HuH-7.5 (cell line): ENCODE results near the gene KCTD14.
A peak's percentile ranks its signal among the peaks of the same experiment; 100 is the strongest.
"Not testable (repeated sequence)": the region's sequence is repeated elsewhere in the genome, so short reads cannot be mapped to it uniquely, and the experiment has no call there.

ENCODE experiments used
- DNase-seq: peaks from one replicate; pipeline ENCODE4 v3.0.0; 2011; ENCODE audit warnings: low spot score

KCTD14 gene

DNA sequence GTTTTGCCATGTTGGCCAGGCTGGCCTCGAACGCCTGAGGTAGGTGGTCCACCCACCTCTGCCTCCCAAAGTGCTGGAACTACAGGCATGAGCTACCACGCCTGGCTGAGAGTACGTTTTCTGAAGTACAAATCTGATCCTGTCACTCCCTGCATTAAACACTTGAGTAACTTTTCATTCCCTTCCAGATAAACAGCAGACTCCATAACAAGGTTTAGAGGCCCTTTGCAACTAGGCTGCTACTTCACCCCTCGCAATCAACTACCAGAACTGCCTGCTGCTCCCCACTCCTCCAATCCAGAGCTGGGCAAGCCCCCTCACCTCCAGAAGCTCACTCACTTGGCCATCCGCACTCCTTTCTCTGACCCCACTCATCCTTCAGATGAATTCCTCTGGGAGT lies 1.5 kb downstream of the KCTD14 start:
- DNase-seq, result no peak

DNA sequence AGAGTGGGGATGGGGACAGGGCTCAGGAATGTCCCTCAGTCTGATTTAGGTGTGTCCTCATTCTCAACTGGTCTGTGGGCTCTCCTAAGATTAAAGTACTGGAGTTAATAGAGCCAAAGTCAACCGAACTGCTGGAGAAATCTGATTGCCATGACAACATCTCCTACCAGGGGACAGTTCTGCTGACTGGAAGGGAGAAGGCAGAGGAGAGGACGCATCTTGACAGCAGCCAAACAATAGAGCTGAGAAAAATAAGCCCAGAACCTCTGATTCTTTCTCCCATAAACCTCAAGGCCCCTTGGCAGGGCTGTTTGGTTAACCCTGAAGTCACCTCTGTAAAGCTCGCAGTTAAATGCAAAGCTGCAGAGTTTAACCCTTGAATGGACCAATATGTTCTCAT lies 2.8 kb downstream of the KCTD14 start:
- no peak for DNase-seq

DNA sequence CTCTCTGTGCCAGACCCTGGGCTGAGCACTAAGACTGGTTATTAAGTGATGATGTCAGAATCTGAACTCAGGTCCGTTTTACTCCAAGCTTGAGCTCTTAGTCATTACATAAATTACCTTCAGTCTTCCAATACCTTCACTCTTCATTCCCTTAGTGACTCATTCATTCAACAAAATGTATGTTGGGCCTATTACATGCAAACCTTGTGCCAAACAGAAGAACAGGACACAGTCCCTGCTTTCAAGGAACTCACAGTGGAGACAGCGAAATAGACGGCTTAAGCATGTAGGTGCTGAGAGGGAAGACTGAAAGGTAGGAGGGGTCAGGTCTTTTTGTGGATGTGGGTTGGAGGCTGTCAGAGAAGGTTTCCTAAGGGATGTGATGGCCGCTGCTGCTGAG lies 3.3 kb downstream of the KCTD14 start:
- no peak for DNase-seq

DNA sequence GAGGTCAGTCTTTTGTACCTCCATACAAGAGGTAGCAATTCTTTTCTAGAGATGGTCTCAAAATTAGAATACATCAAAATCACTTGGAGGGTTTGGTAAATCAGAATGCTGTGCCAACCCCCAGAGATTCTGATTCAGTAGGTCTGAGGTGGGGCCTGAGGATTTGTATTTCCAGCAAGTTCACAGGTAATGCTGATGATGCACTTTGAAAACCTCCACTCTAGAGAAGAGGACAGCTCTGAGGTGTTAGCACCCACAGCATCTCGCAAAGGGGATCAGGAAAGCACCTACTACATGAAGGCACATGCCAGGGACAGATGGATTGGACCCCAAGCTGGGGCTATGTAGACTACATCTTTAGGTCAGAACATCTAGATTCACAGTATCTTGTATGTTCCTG lies 7.2 kb downstream of the KCTD14 start:
- no peak for DNase-seq

- DNase-seq, result not testable (repeated sequence)
Measured at GRCh38 chr11:78014937-78015520, 8.0 kb downstream of the KCTD14 start.

GRCh38 chr11:78011301-78011700 lies 11.8 kb downstream of the KCTD14 start:
- no peak for DNase-seq

DNA sequence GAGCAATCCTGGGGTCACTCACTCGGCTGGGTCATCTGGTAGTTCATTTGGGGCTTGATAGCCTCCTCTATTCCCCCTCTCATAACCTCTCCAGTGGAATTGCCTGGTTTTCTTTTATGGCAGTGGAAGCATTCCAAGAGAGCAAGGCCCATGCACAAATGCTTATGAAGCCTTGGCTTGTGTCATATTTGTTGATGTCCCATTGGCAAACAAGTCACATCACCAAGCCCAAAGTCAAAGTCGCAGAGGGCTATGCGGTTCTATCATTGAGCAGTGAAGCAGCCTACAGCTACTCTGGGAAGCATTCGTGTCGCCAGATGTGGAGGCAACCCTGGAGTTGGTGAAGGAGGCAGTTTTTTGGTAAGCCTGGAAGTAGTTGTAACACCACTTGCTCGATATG lies 12.3 kb downstream of the KCTD14 start:
- DNase-seq, result no peak

DNA sequence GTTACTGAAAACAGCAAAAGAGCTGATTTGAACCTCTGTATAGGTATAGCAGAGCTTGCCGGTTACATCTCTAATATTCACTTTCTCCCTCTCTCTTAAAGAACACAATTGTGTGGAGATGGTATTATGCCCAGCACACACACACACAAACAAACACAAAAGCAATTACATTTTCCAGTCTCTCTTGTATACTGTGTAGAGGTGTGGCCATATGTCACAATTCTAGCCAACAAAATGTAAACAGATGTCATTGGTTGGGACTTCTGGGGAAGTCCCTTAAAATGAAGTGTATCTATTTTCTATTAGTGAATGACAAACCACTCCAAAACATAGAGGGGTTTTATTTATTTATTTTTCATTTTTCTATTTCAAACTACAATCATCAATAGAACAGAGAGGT lies 12.8 kb downstream of the KCTD14 start:
- DNase-seq, result no peak

GRCh38 chr11:78009062-78009461 lies 14.0 kb downstream of the KCTD14 start:
- no peak for DNase-seq

GRCh38 chr11:78000193-78000592 lies 22.9 kb downstream of the KCTD14 start:
- no peak for DNase-seq

DNA sequence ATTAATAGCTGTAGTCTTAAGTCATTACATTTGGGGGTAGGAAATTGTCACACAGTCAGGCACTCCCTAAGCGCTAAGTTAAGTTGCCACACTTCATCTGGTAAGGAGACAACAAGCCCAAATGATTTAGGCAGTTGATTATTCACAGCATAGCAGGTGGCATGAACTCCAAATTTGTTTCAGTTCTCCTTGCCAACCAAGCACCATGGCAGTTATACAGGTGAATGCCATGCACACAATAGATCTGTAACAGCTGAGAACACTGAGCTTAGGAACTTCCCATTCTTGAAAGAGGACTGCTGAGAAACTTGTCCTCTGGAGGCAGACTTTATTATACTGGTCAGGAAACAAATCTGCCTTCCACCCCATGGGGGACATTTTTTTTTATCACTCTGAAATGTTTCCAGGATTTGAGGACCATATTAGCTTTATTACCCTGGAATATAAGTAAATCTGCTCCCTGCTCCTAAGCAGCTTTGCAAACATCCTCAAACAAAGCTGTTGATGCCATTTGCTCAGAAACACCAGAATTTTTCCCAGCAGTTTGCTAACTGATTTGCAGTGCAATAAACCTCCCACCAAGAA lies 23.5 kb downstream of the KCTD14 start:
- DNase-seq, result no peak

DNA sequence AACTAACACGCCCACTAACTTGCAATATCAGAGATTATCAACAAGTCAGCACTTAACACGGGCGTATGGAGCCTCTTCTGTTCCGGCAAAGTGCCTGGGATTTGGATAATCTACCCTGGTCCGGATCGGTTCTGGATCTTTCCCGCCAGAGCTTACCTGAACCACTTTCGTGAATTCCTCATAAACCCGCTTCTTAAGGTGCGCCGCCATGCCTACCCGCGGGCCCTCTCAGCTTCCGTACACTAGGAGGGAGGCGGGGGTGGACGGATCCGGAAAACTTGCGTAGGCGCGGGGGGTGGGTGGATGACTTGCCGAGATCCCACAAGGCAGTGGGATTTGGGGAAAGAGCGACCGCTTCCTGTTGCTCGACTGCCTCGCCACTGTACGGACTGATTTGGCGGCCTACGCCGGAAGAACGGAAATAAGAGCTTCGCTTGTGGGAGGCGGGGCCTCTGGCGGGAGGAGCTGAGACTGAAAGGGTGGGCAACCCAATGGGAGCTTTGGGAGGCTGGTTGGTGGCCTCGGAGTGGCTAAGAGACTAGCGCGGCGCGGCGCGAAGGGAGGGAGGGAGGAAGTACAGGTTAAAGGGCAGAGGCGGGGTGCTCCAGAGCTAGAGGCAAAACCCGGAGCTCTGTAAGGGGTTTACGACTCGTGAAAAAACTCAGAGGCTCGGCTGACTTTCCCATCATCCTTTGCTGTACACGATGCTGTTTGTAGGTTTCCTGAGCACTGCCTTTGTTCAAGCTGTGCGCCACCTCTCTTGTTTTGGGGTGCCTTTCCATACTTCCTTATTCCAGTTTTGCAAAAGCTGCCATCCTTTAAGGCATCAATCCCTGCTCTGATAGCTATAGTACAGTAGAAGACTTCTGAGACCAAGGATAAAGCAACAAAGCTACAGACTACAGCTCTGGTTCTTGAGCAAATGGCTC lies 28.4 kb downstream of the KCTD14 start, which contains the start of gene INTS4:
TSS of gene INTS4 (minus strand) at position 235 of the 929 bp plus-strand sequence. CDS start at position 210, 25 bp downstream.
- DNase-seq, result peak; percentile 80

DNA sequence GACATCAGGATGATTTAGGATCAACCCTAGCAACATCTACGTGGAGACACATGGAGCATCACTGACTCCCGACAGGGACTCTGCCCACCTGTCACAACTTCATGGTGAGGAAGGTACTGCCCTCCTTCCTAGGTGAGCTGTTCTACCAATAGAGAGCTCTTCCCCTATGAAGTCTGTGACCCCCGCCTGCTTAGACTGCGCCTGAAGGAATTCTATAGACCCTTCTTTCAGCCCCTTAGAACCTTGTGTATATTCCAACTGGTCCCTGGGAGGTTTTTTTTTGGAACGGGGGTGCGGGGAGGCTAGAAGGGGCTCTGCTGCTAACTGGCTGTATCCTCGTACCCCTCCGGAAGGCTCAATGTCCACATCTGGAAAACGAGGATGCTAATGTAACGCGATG lies 29.2 kb downstream of the KCTD14 start:
- no peak for DNase-seq

- no peak for DNase-seq
Measured at GRCh38 chr11:77990981-77991380, 32.1 kb downstream of the KCTD14 start.

- DNase-seq, result not testable (repeated sequence)
Measured at GRCh38 chr11:77986456-77986855, 36.6 kb downstream of the KCTD14 start.

GRCh38 chr11:77981346-77981947 lies 41.6 kb downstream of the KCTD14 start:
- no peak for DNase-seq

DNA sequence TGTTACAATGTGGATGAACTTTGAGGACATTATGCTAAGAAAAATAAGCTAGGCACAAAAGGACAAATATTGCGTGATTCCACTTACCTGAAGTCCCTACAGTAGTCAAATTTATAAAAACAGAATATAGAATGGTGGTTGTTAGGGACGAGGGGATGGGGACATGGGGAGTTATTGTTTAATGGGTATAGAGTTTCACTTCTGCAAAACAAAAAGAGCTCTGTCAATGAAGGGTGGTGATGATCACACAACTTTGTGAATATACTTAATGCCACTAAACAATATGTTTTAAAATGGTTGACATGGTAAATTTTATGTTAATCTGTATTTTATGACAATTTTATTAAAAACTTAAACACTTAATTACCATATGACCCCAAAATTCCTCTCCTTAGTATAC lies 54.7 kb downstream of the KCTD14 start:
- DNase-seq, result no peak

- DNase-seq, result no peak
Measured at GRCh38 chr11:77967753-77968152, 55.3 kb downstream of the KCTD14 start.

DNA sequence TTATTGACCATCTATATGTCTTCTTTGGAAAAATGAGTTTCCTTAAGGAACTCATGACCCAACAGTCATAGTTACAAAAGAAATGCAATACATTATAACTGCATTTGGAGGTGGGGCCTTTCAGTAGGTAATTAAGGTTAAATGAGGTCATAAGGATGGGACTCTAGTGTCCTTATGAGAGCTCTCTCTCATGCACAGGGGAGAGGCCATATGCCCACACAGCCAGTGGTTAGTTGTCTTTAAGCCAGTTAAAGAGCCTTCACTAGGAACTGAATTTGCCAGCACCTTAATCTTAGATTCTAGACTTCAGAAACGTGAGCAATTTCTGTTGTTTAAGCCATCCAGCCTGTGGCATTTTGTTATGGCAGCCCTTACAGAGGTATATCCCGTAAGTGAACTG lies 56.0 kb downstream of the KCTD14 start:
- DNase-seq, result no peak

- no peak for DNase-seq
Measured at GRCh38 chr11:77966338-77966737, 56.7 kb downstream of the KCTD14 start.
